ENCODE measurements around the gene TRPC6.

DNA sequence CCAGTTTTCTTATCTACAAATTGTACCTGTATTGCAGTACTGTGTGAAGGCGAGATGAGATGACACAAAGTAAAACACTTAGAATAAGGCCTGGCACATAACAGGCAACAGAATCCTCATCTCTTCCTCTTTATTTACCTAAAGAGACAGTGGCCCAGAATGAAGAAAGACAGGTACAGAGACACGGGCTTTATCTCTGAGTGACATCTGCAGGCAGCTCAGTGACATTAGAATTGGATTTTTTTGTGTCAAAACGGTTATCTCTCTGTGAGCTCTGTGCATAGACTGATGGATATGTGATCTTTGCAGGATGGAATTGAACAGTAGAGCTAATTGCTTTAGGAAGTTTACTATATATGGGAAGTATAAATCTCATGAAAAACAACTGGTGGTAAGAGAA lies 36.2 kb upstream of the TRPC6 start:
- TF ChIP-seq, protein P1, sequence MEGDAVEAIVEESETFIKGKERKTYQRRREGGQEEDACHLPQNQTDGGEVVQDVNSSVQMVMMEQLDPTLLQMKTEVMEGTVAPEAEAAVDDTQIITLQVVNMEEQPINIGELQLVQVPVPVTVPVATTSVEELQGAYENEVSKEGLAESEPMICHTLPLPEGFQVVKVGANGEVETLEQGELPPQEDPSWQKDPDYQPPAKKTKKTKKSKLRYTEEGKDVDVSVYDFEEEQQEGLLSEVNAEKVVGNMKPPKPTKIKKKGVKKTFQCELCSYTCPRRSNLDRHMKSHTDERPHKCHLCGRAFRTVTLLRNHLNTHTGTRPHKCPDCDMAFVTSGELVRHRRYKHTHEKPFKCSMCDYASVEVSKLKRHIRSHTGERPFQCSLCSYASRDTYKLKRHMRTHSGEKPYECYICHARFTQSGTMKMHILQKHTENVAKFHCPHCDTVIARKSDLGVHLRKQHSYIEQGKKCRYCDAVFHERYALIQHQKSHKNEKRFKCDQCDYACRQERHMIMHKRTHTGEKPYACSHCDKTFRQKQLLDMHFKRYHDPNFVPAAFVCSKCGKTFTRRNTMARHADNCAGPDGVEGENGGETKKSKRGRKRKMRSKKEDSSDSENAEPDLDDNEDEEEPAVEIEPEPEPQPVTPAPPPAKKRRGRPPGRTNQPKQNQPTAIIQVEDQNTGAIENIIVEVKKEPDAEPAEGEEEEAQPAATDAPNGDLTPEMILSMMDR (optimal IDR thresholded peaks at IDR 0.05 in 1 of 3, IDR thresholded peaks at IDR 0.05 in 1 of 3, conservative IDR thresholded peaks at IDR 0.05 in 1 of 3; ENCODE audit: extremely low read depth in 1 of 3, insufficient read depth in 2 of 3, low read length in 3 of 3), result no peak
- no peak for TF ChIP-seq EZH2 (IDR thresholded peaks at IDR 0.05; ENCODE audit: low read length)

Measured in keratinocyte (primary cell).